Spleen (tissue), 13 donors: ENCODE results near the gene CCDC188. TPM values are rescaled to one million over a fixed set of nuclear protein-coding genes. Genes with fewer than 3 reads are reported as not detected.

Experiments
- DNase-seq: peaks from one replicate; pipeline ENCODE4 v3.0.0-alpha.2; 2020
- H3K27ac ChIP-seq, 8 donors: fragments of 200-600 bp; sonication (generic) in 7 of 8; 1 replicate in 4 of 8; 2 replicates in 4 of 8; pipeline versions ENCODE4 v1.5.0 to v1.8.0; 2016 to 2021; ENCODE audit warnings: inconsistent platforms in 4 of 8, mild to moderate bottlenecking in 4 of 8, moderate library complexity in 1 of 8
- H3K27me3 ChIP-seq, 7 donors: fragments of 200-600 bp; sonication (generic) in 6 of 7; replicated peaks in 1 of 7; 1 replicate in 4 of 7; 2 replicates in 3 of 7; pipeline versions ENCODE4 v1.5.0 to v1.8.0; 2016 to 2021; ENCODE audit warnings: inconsistent platforms in 3 of 7, mild to moderate bottlenecking in 1 of 7
- H3K36me3 ChIP-seq, 6 donors: fragments of 200-600 bp; sonication (generic) in 5 of 6; 1 replicate in 4 of 6; 2 replicates in 2 of 6; pipeline versions ENCODE4 v1.5.0 to v1.8.0; 2016 to 2021; ENCODE audit warnings: inconsistent platforms in 2 of 6
- H3K4me1 ChIP-seq, 6 donors: fragments of 200-600 bp; sonication (generic) in 5 of 6; 1 replicate in 3 of 6; 2 replicates in 3 of 6; pipeline versions ENCODE4 v1.5.0 to v1.8.0; 2016 to 2021; ENCODE audit warnings: inconsistent platforms in 3 of 6
- H3K4me3 ChIP-seq, 8 donors: fragments of 200-600 bp; sonication (generic) in 7 of 8; 1 replicate in 4 of 8; 2 replicates in 4 of 8; pipeline versions ENCODE4 v1.5.0 to v1.8.0; 2016 to 2021; ENCODE audit warnings: inconsistent platforms in 4 of 8, mild to moderate bottlenecking in 4 of 8, moderate library complexity in 2 of 8
- H3K9me3 ChIP-seq, 8 donors: fragments of 200-600 bp; sonication (generic) in 7 of 8; 1 replicate in 4 of 8; 2 replicates in 4 of 8; pipeline versions ENCODE4 v1.5.0 to v1.8.0; 2016 to 2021; ENCODE audit warnings: inconsistent platforms in 4 of 8
- POLR2A ChIP-seq, 3 donors: fragments of 450-650 bp; IDR thresholded peaks; one replicate each; pipeline ENCODE4 v1.5.1; 2017; ENCODE audit warnings: antibody characterized with exemption in 3 of 3, mild to moderate bottlenecking in 1 of 3
- POLR2AphosphoS5 ChIP-seq, 3 donors: sonication (generic); formaldehyde crosslinking; IDR thresholded peaks; one replicate each; pipeline ENCODE4 v1.5.1; 2017; ENCODE audit warnings: antibody characterized with exemption in 3 of 3
- WGBS, 5 donors: extraction: QIAGEN DNeasy Blood & Tissue Kit in 3 of 5; methylation state at CpG; one replicate each; pipeline versions ENCODE4 v1.1.5 to v1.1.7; 2013 to 2018; 5-methylcytosine and 5-hydroxymethylcytosine counted together
- intact Hi-C: fragments of 100-400 bp; cut with DNase I; formaldehyde crosslinking; loops from one replicate; pipeline ENCODE4 v1.15.0; 2023; ENCODE audit warnings: low total_unique reads
- long read RNA-seq, 2 donors: transcript quantifications; one replicate each; lab custom pipeline, GENCODE V29; 2026
- polyA plus RNA-seq, 3 donors: library from polyadenylated mRNA; stranded (reverse); fragments of 200-250 nt; gene quantifications; one replicate each; pipeline ENCODE4 v1.2.1, GENCODE V29; 2013
- total RNA-seq, 7 donors: library from RNA; depleted of rRNA in 3 of 7; stranded (reverse); fragments of >200 nt in 3 of 7; fragmentation: NEBNext Ultra II Directional in 4 of 7; extraction: Animal tissue kit (Norgen Biotek cat#: 25700) in 4 of 7; gene quantifications; one replicate each; pipeline versions ENCODE4 v1.1.0 to v1.2.1, GENCODE V29; 2016 to 2021
- TF ChIP-seq, protein P1 (sequence below), 11 experiments: fragments of 200-600 bp in 7 of 11; fragments of 450-650 bp in 4 of 11; sonication (generic) in 4 of 11; IDR thresholded peaks in 8 of 11; conservative IDR thresholded peaks in 3 of 11; 1 replicate in 7 of 11; 2 replicates in 4 of 11; pipeline versions ENCODE4 v1.4.0 to v1.8.0; 2016 to 2021; ENCODE audit warnings: antibody characterized with exemption in 11 of 11, inconsistent platforms in 4 of 11, mild to moderate bottlenecking in 1 of 11
- donor health status: healthy with polysubstance abuse.
- donor health status: DM: no; HTN: no; CAD: no; lungs with moderate emphysema.
- donor health status: DM: no; HTN: no; CAD: no.
- donor health status: Bipolar disorder and iron deficiency.
- donor health status: healthy.
- donor health status: DM: no; HTN: no; CAD: no.
- donor health status: DM: yes; HTN: yes; CAD: no.

The CCDC188 gene
- total RNA-seq (1 to 10 TPM in 4 of 7 donors, under 1 TPM in 2, not detected in 1; 0.69 to 7.6 (median 1.8) TPM), polyA plus RNA-seq (1 to 10 TPM in 2 of 3 donors, under 1 TPM in 1; 0.29 to 6.1 (median 1.7) TPM)
- long read RNA-seq, donor 1 = 0 reads
- long read RNA-seq, donor 2 = 0 reads

DNA sequence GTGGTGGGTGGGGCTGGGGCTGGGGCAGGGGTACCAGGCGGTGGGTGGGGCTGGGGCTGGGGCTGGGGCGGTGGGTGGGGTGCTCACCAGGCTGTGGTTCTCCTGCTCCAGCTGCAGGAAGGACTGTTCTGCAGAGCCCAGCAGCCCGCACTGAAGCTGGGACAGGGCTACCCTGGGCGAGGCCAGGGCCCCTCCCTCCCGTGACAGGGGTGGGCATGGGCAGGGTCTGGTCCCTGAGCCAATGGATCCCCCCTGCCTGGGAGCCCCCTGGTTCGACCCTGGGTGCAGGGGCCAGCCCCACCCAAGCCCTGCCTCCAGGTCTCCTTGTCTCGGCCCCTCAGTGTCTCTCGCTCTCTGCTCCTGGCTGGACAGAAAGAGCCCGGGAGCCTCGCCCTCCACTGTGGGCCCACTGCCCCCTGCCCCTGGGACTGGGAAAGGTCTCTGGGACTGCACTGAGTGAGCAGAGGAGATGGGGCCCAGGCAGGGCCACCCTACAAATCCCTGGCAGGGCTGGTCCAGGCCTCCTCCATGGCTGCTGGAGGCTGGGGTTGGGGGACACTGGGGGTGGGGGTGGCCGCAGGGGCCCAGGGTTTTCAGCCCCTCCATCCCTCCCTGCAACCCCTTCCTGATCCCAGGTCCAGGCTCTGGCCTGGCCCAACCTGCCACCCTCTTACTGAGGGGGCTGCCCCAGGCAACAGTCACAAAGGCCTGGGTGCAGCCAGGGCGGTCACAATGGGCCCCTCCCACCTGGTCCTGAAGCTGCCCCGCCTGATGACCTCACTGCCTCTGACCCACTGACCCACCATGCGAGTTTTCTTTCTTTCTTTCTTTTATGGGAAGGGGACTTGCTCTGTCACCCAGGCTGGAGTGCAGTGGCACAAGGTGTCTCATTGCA lies at the start of gene CCDC188:
Gene CCDC188 (minus strand): TSS at position 675 of the 895 bp plus-strand sequence. CDS start 69 bp downstream, at position 606.
- WGBS, 5 donors = 64 to 82% (median 77%) methylated on average over 8 to 14 of the region's 14 CpGs
- no peak for DNase-seq
- H3K4me3 ChIP-seq = no peak within 1 kb of the TSS

DNA sequence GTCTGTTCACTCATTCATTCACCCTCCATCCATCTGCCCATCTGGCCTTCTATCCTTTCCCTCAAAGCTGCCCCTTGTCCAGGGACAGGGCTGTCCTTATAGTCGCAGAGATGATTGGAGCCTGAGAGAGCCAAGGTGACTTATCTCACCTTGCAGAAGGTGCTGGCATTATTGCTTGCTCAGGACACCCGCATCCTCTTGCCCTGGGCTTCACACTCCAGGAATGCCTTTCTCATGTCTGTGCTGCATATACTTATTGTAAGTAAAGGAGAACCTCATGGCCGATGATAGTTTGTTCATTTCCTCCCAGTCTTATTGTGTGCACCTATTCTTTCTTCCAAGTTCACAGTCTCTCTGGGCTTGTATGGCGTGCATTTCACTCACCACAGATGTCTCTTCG lies 49.1 kb upstream of the CCDC188 start:
- Histone ChIP-seq H3K4me3 (no peak overlapping the region), H3K4me1 (peaks cover 9 to 34% (median 30%) of the 10 kb centered on the region in 6 donors), H3K36me3 (no peaks in the 10 kb centered on the region), H3K9me3 (no peaks in the 10 kb centered on the region), H3K27me3 (no peaks in the 10 kb centered on the region), H3K27ac (peak overlapping the region in 1 of 8 donors; percentile 6)
- TF ChIP-seq POLR2AphosphoS5 (IDR thresholded peaks at IDR 0.05) = no peak
- no peak for DNase-seq
- intact Hi-C loops = no loop called here
- 87 to 97% (median 92%) methylated on average over 5 of the region's 5 CpGs for WGBS, 5 donors

More for the DNA sequence above, at the start of gene CCDC188:
- intact Hi-C loops = no loop called here
- Histone ChIP-seq H3K9me3 (no peaks in the 10 kb centered on the region), H3K27ac (peak within 1 kb of the TSS in 2 of 8 donors; percentile 19 to 68), H3K4me1 (peaks cover under 1 to 31% (median 13%) of the 10 kb centered on the region in 6 donors), H3K27me3 (peaks cover 0 to 14% (median 0%) of the 10 kb centered on the region in 7 donors), H3K36me3 (peaks cover 0 to 8% (median 0%) of the 10 kb centered on the region in 6 donors)
- TF ChIP-seq POLR2A (IDR thresholded peaks at IDR 0.05) = no peak

DNA sequence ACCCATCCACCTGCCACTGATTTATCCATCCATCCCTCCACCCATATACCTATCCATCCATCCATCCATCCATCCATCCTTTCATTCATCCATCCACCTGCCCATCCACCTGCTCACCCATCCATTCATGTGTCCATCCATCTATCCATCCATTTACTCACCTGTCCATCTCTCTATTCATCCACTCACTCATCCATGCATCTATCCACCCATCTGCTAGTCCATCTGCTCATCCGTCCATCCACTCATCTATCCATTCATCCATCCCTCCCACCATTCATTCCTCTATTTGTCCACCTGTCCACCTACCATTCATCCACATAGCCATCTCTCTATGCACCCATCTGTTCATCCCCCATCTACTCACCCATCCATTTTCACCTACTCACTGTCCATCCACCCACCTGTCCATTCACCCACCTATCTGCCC lies 48.6 kb upstream of the CCDC188 start:
- Histone ChIP-seq H3K4me1 (peaks cover 9 to 29% (median 25%) of the 10 kb centered on the region in 6 donors), H3K9me3 (no peaks in the 10 kb centered on the region), H3K36me3 (no peaks in the 10 kb centered on the region), H3K4me3 (no peak overlapping the region), H3K27me3 (no peaks in the 10 kb centered on the region), H3K27ac (no peak overlapping the region)
- TF ChIP-seq, protein P1, sequence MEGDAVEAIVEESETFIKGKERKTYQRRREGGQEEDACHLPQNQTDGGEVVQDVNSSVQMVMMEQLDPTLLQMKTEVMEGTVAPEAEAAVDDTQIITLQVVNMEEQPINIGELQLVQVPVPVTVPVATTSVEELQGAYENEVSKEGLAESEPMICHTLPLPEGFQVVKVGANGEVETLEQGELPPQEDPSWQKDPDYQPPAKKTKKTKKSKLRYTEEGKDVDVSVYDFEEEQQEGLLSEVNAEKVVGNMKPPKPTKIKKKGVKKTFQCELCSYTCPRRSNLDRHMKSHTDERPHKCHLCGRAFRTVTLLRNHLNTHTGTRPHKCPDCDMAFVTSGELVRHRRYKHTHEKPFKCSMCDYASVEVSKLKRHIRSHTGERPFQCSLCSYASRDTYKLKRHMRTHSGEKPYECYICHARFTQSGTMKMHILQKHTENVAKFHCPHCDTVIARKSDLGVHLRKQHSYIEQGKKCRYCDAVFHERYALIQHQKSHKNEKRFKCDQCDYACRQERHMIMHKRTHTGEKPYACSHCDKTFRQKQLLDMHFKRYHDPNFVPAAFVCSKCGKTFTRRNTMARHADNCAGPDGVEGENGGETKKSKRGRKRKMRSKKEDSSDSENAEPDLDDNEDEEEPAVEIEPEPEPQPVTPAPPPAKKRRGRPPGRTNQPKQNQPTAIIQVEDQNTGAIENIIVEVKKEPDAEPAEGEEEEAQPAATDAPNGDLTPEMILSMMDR (IDR thresholded peaks at IDR 0.05 in 8 of 11, conservative IDR thresholded peaks at IDR 0.05 in 3 of 11) = no peak
- TF ChIP-seq POLR2A (IDR thresholded peaks at IDR 0.05) (no peak), POLR2AphosphoS5 (IDR thresholded peaks at IDR 0.05) (no peak)
- intact Hi-C loops = no loop called here
- 81 to 95% (median 94%) methylated on average over 1 of the region's 1 CpG for WGBS, 5 donors
- no peak for DNase-seq

DNA sequence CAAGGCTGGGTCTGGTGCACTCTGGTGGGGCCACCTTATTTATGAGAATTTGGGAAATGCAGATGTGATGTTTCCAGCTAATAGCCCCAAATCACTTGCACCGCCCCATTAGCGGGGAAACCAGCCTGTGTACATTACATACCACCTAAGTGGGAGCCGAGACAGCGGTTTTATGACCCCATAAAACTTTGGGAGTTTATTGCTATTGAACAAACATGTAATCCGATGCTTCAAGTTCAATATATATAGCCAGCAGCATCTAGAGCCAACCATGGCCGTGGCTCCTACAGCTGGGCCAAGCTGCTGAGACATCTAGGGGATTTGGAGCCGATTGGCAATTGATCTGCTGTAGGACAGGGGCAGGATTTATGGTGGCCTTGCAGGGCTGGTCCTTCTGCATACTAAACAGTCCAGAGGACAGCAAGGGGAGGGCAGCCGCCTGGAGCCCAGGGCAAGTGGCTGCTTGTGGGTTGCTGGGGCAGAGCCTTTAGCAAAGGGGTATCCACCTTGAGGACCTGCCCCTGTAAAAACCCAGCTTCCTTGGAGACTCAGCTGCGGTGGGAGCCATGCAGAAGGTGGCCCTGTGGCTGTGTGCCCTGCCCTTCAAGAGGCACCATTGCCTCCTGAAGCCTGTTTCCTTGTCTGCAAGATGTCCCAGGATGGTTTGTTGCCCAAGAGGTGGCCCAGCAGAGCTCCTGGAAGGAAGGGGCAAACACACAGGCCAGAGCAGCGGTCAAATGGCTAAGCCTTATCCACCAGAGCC lies 47.9 kb upstream of the CCDC188 start:
- intact Hi-C loops = no loop called here
- WGBS, 5 donors = 81 to 91% (median 88%) methylated on average over 9 to 10 of the region's 10 CpGs
- H3K9me3 ChIP-seq = no peaks in the 10 kb centered on the region
- no peak for TF ChIP-seq POLR2A (IDR thresholded peaks at IDR 0.05)
- TF ChIP-seq POLR2AphosphoS5 (IDR thresholded peaks at IDR 0.05) = no peak
- TF ChIP-seq, protein P1 (IDR thresholded peaks at IDR 0.05 in 8 of 11, conservative IDR thresholded peaks at IDR 0.05 in 3 of 11) = no peak
- H3K4me3 ChIP-seq = no peak overlapping the region
- H3K27ac ChIP-seq = no peak overlapping the region
- H3K36me3 ChIP-seq = no peaks in the 10 kb centered on the region
- H3K27me3 ChIP-seq = no peaks in the 10 kb centered on the region
- peaks cover 5 to 23% (median 18%) of the 10 kb centered on the region in 6 donors for H3K4me1 ChIP-seq
- no peak for DNase-seq
